B cell (primary cell): ENCODE measurements around the gene SCYL3. TPM values are rescaled to one million over a fixed set of nuclear protein-coding genes. Genes with fewer than 3 reads are reported as not detected.
"Not testable (repeated sequence)": the region's sequence is repeated elsewhere in the genome, so short reads cannot be mapped to it uniquely, and the experiment has no call there.

Experiments used
- ATAC-seq: fragments of 200-7000 bp; cut with Tn5 transposase; one replicate; pipeline ENCODE4 v1.10.0; 2021; ENCODE audit warnings: low read depth, mild to moderate bottlenecking, moderate number of reproducible peaks, moderate library complexity
- CTCF ChIA-PET: fragments of 350-600 bp; sonication (Branson Sonifier 250); formaldehyde crosslinking; loops from one replicate; lab custom pipeline; 2021; ENCODE audit warnings: antibody characterized with exemption, inconsistent platforms; lab: Charles Lee
- POLR2A ChIA-PET: fragments of 350-600 bp; sonication (Branson Sonifier 250); formaldehyde crosslinking; loops from one replicate; lab custom pipeline; 2021; ENCODE audit warnings: antibody characterized with exemption; lab: Charles Lee
- DNase-seq: peaks from one replicate; pipeline ENCODE4 v3.0.0; 2013
- H2AFZ ChIP-seq: 2 replicates; pipeline ENCODE4 v1.6.1; 2012; ENCODE audit warnings: mild to moderate bottlenecking, low read depth, low read length; ENCODE audit not compliant: insufficient read depth, poor library complexity, severe bottlenecking
- H3K27ac ChIP-seq, 2 donors: 1 replicate in 1 of 2; 2 replicates in 1 of 2; pipeline ENCODE4 v1.5.1; 2012 to 2013; ENCODE audit warnings: low read length in 2 of 2, mild to moderate bottlenecking in 2 of 2, moderate library complexity in 1 of 2
- H3K27me3 ChIP-seq, 4 experiments: fragments of 200-600 bp in 1 of 4; sonication (generic) in 1 of 4; replicated peaks in 1 of 4; 1 replicate in 2 of 4; 2 replicates in 2 of 4; pipeline versions ENCODE4 v1.6.1 to v1.7.0; 2013 to 2016; ENCODE audit warnings: low read length in 3 of 4, mild to moderate bottlenecking in 2 of 4, mixed read lengths in 1 of 4, moderate library complexity in 1 of 4; ENCODE audit not compliant: insufficient read depth in 4 of 4, control insufficient read depth in 3 of 4; ENCODE audit errors: control extremely low read depth in 1 of 4
- H3K36me3 ChIP-seq, 2 experiments: replicated peaks in 1 of 2; 1 replicate in 1 of 2; 2 replicates in 1 of 2; pipeline versions ENCODE4 v1.6.1 to v1.7.1; 2013; ENCODE audit warnings: low read length in 1 of 2; ENCODE audit not compliant: insufficient read depth in 2 of 2, control insufficient read depth in 1 of 2; ENCODE audit errors: control extremely low read depth in 1 of 2, extremely low read depth in 1 of 2
- H3K4me1 ChIP-seq, 2 donors: fragments of 200-600 bp in 1 of 2; sonication (generic) in 1 of 2; 1 replicate in 1 of 2; 2 replicates in 1 of 2; pipeline versions ENCODE4 v1.5.1 to v1.6.1; 2013 to 2017; ENCODE audit warnings: low read length in 2 of 2; ENCODE audit not compliant: control insufficient read depth in 2 of 2, insufficient read depth in 2 of 2
- H3K4me2 ChIP-seq: replicated peaks from 2 replicates; pipeline ENCODE3; 2012; ENCODE audit warnings: mild to moderate bottlenecking, low read depth, low read length; ENCODE audit not compliant: poor library complexity, severe bottlenecking
- H3K4me3 ChIP-seq, 5 experiments: fragments of 200-600 bp in 1 of 5; sonication (generic) in 1 of 5; 1 replicate in 3 of 5; 2 replicates in 2 of 5; pipeline versions ENCODE4 v1.5.1 to v1.7.0; 2011 to 2016; ENCODE audit warnings: low read length in 4 of 5, mild to moderate bottlenecking in 4 of 5, low read depth in 2 of 5, control low read depth in 1 of 5, moderate library complexity in 1 of 5; ENCODE audit not compliant: insufficient read depth in 1 of 5; ENCODE audit errors: control extremely low read depth in 1 of 5, extremely low read depth in 1 of 5
- H3K79me2 ChIP-seq: fragments of 200-600 bp; sonication (generic); one replicate; pipeline ENCODE4 v1.6.0; 2016; ENCODE audit warnings: low read length; ENCODE audit not compliant: control insufficient read depth, insufficient read depth
- H3K9ac ChIP-seq: fragments of 200-600 bp; sonication (generic); 2 replicates; pipeline ENCODE4 v1.6.1; 2017; ENCODE audit warnings: mild to moderate bottlenecking, low read length, moderate library complexity
- H3K9me3 ChIP-seq, 3 donors: one replicate each; pipeline versions ENCODE4 v1.6.1 to v1.7.1; 2013; ENCODE audit warnings: low read length in 2 of 3; ENCODE audit not compliant: control insufficient read depth in 2 of 3, insufficient read depth in 1 of 3; ENCODE audit errors: control extremely low read depth in 1 of 3
- H4K20me1 ChIP-seq: 2 replicates; pipeline ENCODE4 v1.6.0; 2012; ENCODE audit warnings: mild to moderate bottlenecking, low read length; ENCODE audit not compliant: insufficient read depth, control insufficient read depth, poor library complexity, severe bottlenecking
- H3K27ac Mint-ChIP-seq: one replicate; pipeline ENCODE4 v1.8.0; 2021; ENCODE audit warnings: mixed read lengths
- H3K27me3 Mint-ChIP-seq: one replicate; pipeline ENCODE4 v1.8.0; 2021; ENCODE audit warnings: mixed read lengths
- H3K4me1 Mint-ChIP-seq: one replicate; pipeline ENCODE4 v1.8.0; 2021; ENCODE audit warnings: mixed read lengths
- H3K4me3 Mint-ChIP-seq: one replicate; pipeline ENCODE4 v1.8.0; 2021; ENCODE audit warnings: mixed read lengths
- H3K9me3 Mint-ChIP-seq: one replicate; pipeline ENCODE4 v1.8.0; 2022; ENCODE audit warnings: mixed read lengths; ENCODE audit not compliant: insufficient read depth
- EZH2 ChIP-seq: IDR thresholded peaks from 2 replicates; pipeline ENCODE4 v1.6.1; 2012; ENCODE audit warnings: borderline replicate concordance, low read depth, mild to moderate bottlenecking, moderate library complexity, low read length; ENCODE audit not compliant: insufficient read depth, poor library complexity, severe bottlenecking
- WGBS: methylation state at CpG from one replicate; pipeline ENCODE4 v1.1.5; 2013; ENCODE audit warnings: missing lambda C conversion rate; ENCODE audit not compliant: insufficient coverage; 5-methylcytosine and 5-hydroxymethylcytosine counted together
- intact Hi-C: fragments of 100-400 bp; cut with micrococcal nuclease; formaldehyde crosslinking; loops from one replicate; pipeline ENCODE4 v1.10.0; 2022
- polyA plus RNA-seq: library from polyadenylated mRNA; depleted of rRNA; stranded (reverse); fragments of >200 nt; gene quantifications from 2 replicates; pipeline ENCODE4 v1.2.3, GENCODE V29; 2012
- total RNA-seq, 2 donors: library from RNA; stranded (reverse); fragments of 120-200 nt in 1 of 2; gene quantifications; 1 replicate in 1 of 2; 2 replicates in 1 of 2; pipeline versions ENCODE4 v1.2.3 to v1.2.4, GENCODE V29; 2013 to 2022
- TF ChIP-seq, protein P1 (sequence below): fragments of 200-600 bp; IDR thresholded peaks from one replicate; pipeline ENCODE4 v1.8.0; 2022; ENCODE audit warnings: antibody characterized with exemption, mild to moderate bottlenecking

The SCYL3 gene
- total and polyA plus RNA-seq, 2 donors (not counting 1 experiment from before 2014, with no cell fraction given), result 14.2 to 18.4 TPM

DNA sequence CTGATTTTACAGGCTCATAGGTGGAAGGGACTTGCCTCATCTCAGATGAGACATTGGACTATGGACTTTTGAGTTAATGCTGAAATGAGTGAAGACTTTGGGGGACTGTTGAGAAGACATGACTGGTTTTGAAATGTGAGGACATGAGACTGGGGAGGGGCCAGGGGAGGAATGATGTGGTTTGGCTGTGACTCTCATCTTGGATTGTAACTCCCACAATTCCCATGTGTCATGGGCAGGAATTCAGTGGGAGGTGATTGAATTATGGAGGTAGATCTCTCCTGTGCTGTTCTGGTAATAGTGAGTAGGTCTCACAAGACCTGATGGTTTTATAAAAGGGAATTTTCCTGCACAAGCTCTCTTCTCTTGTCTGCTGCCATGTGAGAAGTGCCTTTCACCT lies 20.8 kb downstream of the SCYL3 start:
- Histone ChIP-seq H3K4me2 (no peak overlapping the region), H3K36me3 (peaks cover 0 to 72% of the 10 kb centered on the region in 2 experiments), H4K20me1 (no peaks in the 10 kb centered on the region), H3K27ac (no peak overlapping the region), H2AFZ (no peak overlapping the region), H3K4me1 (peaks cover 16 to 19% of the 10 kb centered on the region in 2 donors), H3K9me3 (peaks cover 0 to 7% (median 0%) of the 10 kb centered on the region in 3 donors), H3K79me2 (peaks cover 47% of the 10 kb centered on the region), H3K9ac (no peak overlapping the region), H3K4me3 (no peak overlapping the region), H3K27me3 (no peaks in the 10 kb centered on the region)
- POLR2A ChIA-PET, result no interaction called here
- no peak for TF ChIP-seq EZH2
- TF ChIP-seq, protein P1, sequence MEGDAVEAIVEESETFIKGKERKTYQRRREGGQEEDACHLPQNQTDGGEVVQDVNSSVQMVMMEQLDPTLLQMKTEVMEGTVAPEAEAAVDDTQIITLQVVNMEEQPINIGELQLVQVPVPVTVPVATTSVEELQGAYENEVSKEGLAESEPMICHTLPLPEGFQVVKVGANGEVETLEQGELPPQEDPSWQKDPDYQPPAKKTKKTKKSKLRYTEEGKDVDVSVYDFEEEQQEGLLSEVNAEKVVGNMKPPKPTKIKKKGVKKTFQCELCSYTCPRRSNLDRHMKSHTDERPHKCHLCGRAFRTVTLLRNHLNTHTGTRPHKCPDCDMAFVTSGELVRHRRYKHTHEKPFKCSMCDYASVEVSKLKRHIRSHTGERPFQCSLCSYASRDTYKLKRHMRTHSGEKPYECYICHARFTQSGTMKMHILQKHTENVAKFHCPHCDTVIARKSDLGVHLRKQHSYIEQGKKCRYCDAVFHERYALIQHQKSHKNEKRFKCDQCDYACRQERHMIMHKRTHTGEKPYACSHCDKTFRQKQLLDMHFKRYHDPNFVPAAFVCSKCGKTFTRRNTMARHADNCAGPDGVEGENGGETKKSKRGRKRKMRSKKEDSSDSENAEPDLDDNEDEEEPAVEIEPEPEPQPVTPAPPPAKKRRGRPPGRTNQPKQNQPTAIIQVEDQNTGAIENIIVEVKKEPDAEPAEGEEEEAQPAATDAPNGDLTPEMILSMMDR, result no peak
- no peaks in the 10 kb centered on the region for H3K27me3 Mint-ChIP-seq
- H3K4me3 Mint-ChIP-seq, result no peak overlapping the region
- intact Hi-C loops, result no loop called here
- no peaks in the 10 kb centered on the region for H3K9me3 Mint-ChIP-seq
- peaks cover 29% of the 10 kb centered on the region for H3K4me1 Mint-ChIP-seq
- CTCF ChIA-PET, result interaction anchor here (0.6 kb wide), 1 partner anchor 323 kb away, joined by 3 read pairs; no protein-coding TSS in a partner anchor
- DNase-seq (no peak), ATAC-seq (no peak)
- no peak overlapping the region for H3K27ac Mint-ChIP-seq

DNA sequence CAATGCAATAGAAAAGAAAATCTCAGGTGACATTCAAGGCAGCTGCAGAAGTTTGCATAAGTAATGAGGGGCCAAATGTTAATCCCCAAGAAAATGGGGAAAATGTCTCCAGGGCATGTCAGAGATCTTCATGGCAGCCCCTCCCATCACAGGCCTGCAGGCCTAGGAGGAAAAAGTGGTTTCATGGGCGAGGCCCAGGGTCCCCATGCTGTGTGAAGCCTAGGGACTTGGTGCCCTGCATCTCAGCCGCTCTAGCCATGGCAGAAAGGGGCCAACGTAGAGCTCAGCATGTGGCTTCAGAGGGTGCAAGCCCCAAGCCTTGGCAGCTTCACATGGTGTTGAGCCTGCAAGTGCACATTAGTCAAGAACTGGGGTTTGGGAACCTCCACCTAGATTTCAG lies 21.7 kb downstream of the SCYL3 start:
- intact Hi-C loops, H3K27ac ChIP-seq: not testable (repeated sequence)
- peaks cover 0 to 70% of the 10 kb centered on the region in 2 experiments for H3K36me3 ChIP-seq

More for the DNA sequence above, 21.7 kb downstream of the SCYL3 start:
- peaks cover 47% of the 10 kb centered on the region for H3K79me2 ChIP-seq
- H3K9me3 Mint-ChIP-seq, H3K27me3 ChIP-seq, H3K27me3 Mint-ChIP-seq, H3K9me3 ChIP-seq, H3K4me3 Mint-ChIP-seq, DNase-seq, H2AFZ ChIP-seq, POLR2A ChIA-PET, CTCF ChIA-PET, H3K4me2 ChIP-seq, ATAC-seq, H4K20me1 ChIP-seq, H3K4me3 ChIP-seq, H3K9ac ChIP-seq, H3K27ac Mint-ChIP-seq: not testable (repeated sequence)
- peaks cover 16 to 18% of the 10 kb centered on the region in 2 donors for H3K4me1 ChIP-seq
- peaks cover 29% of the 10 kb centered on the region for H3K4me1 Mint-ChIP-seq
- WGBS, result 97% methylated on average over 3 of the region's 3 CpGs
